Spleen (tissue), 7 donors: ENCODE measurements around the gene KAT14.

ENCODE experiments used
- POLR2AphosphoS5 ChIP-seq, 3 donors: sonication (generic); formaldehyde crosslinking; IDR thresholded peaks; one replicate each; pipeline ENCODE4 v1.5.1; 2017; ENCODE audit warnings: antibody characterized with exemption in 3 of 3
- TF ChIP-seq, protein P1 (sequence below), 11 experiments: fragments of 200-600 bp in 7 of 11; fragments of 450-650 bp in 4 of 11; sonication (generic) in 4 of 11; IDR thresholded peaks in 8 of 11; conservative IDR thresholded peaks in 3 of 11; 1 replicate in 7 of 11; 2 replicates in 4 of 11; pipeline versions ENCODE4 v1.4.0 to v1.8.0; 2016 to 2021; ENCODE audit warnings: antibody characterized with exemption in 11 of 11, inconsistent platforms in 4 of 11, mild to moderate bottlenecking in 1 of 11
- donor health status: DM: no; HTN: no; CAD: no; lungs with moderate emphysema.
- donor health status: DM: no; HTN: no; CAD: no.
- donor health status: DM: no; HTN: no; CAD: no.

DNA sequence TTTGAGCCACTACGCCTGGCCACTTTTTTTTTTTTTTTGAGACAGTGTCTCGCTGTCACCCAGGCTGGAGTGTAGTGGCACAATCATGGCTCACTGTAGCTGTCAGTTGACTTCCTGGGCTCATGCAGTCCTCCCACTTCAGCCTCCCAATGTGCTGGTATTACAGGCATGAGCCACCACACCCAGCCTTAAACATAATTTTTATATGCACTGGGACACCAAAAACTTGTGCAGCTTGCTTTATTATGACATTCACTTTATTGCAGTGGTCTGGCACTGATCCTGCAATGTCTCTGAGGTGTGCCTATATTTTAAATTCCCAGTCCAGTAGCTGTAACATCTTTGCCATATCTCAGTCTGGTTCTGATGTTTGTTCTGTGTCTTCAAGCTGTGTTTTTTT lies 34.7 kb downstream of the KAT14 start:
- TF ChIP-seq, protein P1, sequence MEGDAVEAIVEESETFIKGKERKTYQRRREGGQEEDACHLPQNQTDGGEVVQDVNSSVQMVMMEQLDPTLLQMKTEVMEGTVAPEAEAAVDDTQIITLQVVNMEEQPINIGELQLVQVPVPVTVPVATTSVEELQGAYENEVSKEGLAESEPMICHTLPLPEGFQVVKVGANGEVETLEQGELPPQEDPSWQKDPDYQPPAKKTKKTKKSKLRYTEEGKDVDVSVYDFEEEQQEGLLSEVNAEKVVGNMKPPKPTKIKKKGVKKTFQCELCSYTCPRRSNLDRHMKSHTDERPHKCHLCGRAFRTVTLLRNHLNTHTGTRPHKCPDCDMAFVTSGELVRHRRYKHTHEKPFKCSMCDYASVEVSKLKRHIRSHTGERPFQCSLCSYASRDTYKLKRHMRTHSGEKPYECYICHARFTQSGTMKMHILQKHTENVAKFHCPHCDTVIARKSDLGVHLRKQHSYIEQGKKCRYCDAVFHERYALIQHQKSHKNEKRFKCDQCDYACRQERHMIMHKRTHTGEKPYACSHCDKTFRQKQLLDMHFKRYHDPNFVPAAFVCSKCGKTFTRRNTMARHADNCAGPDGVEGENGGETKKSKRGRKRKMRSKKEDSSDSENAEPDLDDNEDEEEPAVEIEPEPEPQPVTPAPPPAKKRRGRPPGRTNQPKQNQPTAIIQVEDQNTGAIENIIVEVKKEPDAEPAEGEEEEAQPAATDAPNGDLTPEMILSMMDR (IDR thresholded peaks at IDR 0.05 in 8 of 11, conservative IDR thresholded peaks at IDR 0.05 in 3 of 11) = no peak
- no peak for TF ChIP-seq POLR2AphosphoS5 (IDR thresholded peaks at IDR 0.05)
